H9 (cell line): ENCODE measurements around the gene OMP. TPM values are rescaled to one million over a fixed set of nuclear protein-coding genes. Genes with fewer than 3 reads are reported as not detected.

ENCODE experiments used
- DNase-seq: peaks from one replicate; pipeline ENCODE4 v3.0.0-alpha.2; 2017
- H2AFZ ChIP-seq: one replicate; pipeline ENCODE4 v1.6.1; 2013; ENCODE audit warnings: mild to moderate bottlenecking, low read length, control low read depth, moderate library complexity
- H2AK5ac ChIP-seq: 2 replicates; pipeline ENCODE4 v1.6.1; 2013; ENCODE audit warnings: low read length, control low read depth, mixed read lengths; ENCODE audit not compliant: insufficient read length
- H2BK120ac ChIP-seq: one replicate; pipeline ENCODE4 v1.6.1; 2013; ENCODE audit warnings: low read depth, mild to moderate bottlenecking, low read length, control low read depth, inconsistent platforms; ENCODE audit not compliant: poor library complexity, severe bottlenecking
- H2BK12ac ChIP-seq: 2 replicates; pipeline ENCODE4 v1.6.1; 2013; ENCODE audit warnings: low read length, control low read depth, mixed read lengths, low read depth; ENCODE audit not compliant: insufficient read length
- H2BK15ac ChIP-seq: 2 replicates; pipeline ENCODE4 v1.6.1; 2013; ENCODE audit warnings: low read depth, low read length, control low read depth
- H2BK20ac ChIP-seq: one replicate; pipeline ENCODE4 v1.6.1; 2013; ENCODE audit warnings: low read depth, mild to moderate bottlenecking, low read length, control low read depth, inconsistent platforms; ENCODE audit not compliant: poor library complexity, severe bottlenecking
- H2BK5ac ChIP-seq: 2 replicates; pipeline ENCODE4 v1.6.1; 2013; ENCODE audit warnings: low read length, control low read depth, mixed read lengths; ENCODE audit not compliant: insufficient read length
- H3K14ac ChIP-seq: 2 replicates; pipeline ENCODE4 v1.6.1; 2013; ENCODE audit warnings: low read length, control low read depth; ENCODE audit not compliant: insufficient read depth
- H3K18ac ChIP-seq: 2 replicates; pipeline ENCODE4 v1.6.1; 2013; ENCODE audit warnings: low read depth, mild to moderate bottlenecking, mixed read lengths, low read length, control low read depth; ENCODE audit not compliant: insufficient read length
- H3K23ac ChIP-seq: 2 replicates; pipeline ENCODE4 v1.6.1; 2013; ENCODE audit warnings: low read length, control low read depth, mixed read lengths, low read depth; ENCODE audit not compliant: insufficient read length
- H3K23me2 ChIP-seq: 2 replicates; pipeline ENCODE4 v1.6.1; 2013; ENCODE audit warnings: low read depth, mild to moderate bottlenecking, mixed read lengths, low read length, control low read depth; ENCODE audit not compliant: insufficient read length, poor library complexity, severe bottlenecking
- H3K27ac ChIP-seq: 2 replicates; pipeline ENCODE4 v1.5.1; 2013; ENCODE audit warnings: low read length, control low read depth, mixed read lengths, low read depth; ENCODE audit not compliant: insufficient read length
- H3K27me3 ChIP-seq: 2 replicates; pipeline ENCODE4 v1.6.1; 2013; ENCODE audit warnings: low read length, control low read depth, inconsistent platforms; ENCODE audit not compliant: insufficient read depth
- H3K4ac ChIP-seq: 2 replicates; pipeline ENCODE4 v1.6.1; 2013; ENCODE audit warnings: low read depth, mild to moderate bottlenecking, control low read depth, inconsistent platforms, low read length, moderate library complexity
- H3K4me1 ChIP-seq: 2 replicates; pipeline ENCODE4 v1.6.1; 2013; ENCODE audit warnings: low read length, control low read depth, inconsistent platforms; ENCODE audit not compliant: insufficient read depth
- H3K4me2 ChIP-seq: 2 replicates; pipeline ENCODE4 v1.6.1; 2013; ENCODE audit warnings: low read length, control low read depth, mixed read lengths; ENCODE audit not compliant: insufficient read length, insufficient read depth
- H3K56ac ChIP-seq: 2 replicates; pipeline ENCODE4 v1.6.1; 2013; ENCODE audit warnings: low read depth, mild to moderate bottlenecking, mixed read lengths, low read length, control low read depth; ENCODE audit not compliant: insufficient read length
- H3K79me1 ChIP-seq: 2 replicates; pipeline ENCODE4 v1.6.1; 2013; ENCODE audit warnings: low read depth, mild to moderate bottlenecking, moderate library complexity, low read length, control low read depth, inconsistent platforms; ENCODE audit not compliant: insufficient read depth, poor library complexity, severe bottlenecking
- H3K79me2 ChIP-seq: 2 replicates; pipeline ENCODE4 v1.6.1; 2013; ENCODE audit warnings: low read length, control low read depth, inconsistent platforms; ENCODE audit not compliant: insufficient read depth
- H3K9ac ChIP-seq: 2 replicates; pipeline ENCODE4 v1.6.1; 2013; ENCODE audit warnings: low read length, control low read depth, mixed read lengths; ENCODE audit not compliant: insufficient read length; ENCODE audit errors: extremely low read depth
- H3K9me3 ChIP-seq: one replicate; pipeline ENCODE4 v1.6.1; 2013; ENCODE audit warnings: low read depth, low read length, inconsistent platforms; ENCODE audit not compliant: control insufficient read depth
- H3T11ph ChIP-seq: one replicate; pipeline ENCODE4 v1.6.1; 2013; ENCODE audit warnings: mild to moderate bottlenecking, low read length, control low read depth, inconsistent platforms
- H4K20me1 ChIP-seq: one replicate; pipeline ENCODE4 v1.6.1; 2013; ENCODE audit not compliant: control insufficient read depth, insufficient read length, insufficient read depth
- H4K5ac ChIP-seq: 2 replicates; pipeline ENCODE4 v1.6.1; 2013; ENCODE audit warnings: low read depth, mild to moderate bottlenecking, mixed read lengths, low read length, control low read depth; ENCODE audit not compliant: insufficient read length
- H4K8ac ChIP-seq: replicated peaks from 2 replicates; pipeline ENCODE4 v1.6.1; 2013; ENCODE audit warnings: low read length, control low read depth, mixed read lengths, low read depth; ENCODE audit not compliant: insufficient read length
- H4K91ac ChIP-seq: 2 replicates; pipeline ENCODE4 v1.6.1; 2013; ENCODE audit warnings: low read depth, mild to moderate bottlenecking, moderate library complexity, mixed read lengths, low read length, control low read depth; ENCODE audit not compliant: insufficient read length
- H3K27ac Mint-ChIP-seq, 3 experiments: 2 replicates in 2 of 3; 3 replicates in 1 of 3; pipeline ENCODE4 v1.8.0; 2020 to 2021; ENCODE audit warnings: mixed read lengths in 3 of 3, mild to moderate bottlenecking in 1 of 3, moderate library complexity in 1 of 3
- H3K27me3 Mint-ChIP-seq: 2 replicates; pipeline ENCODE4 v1.8.0; 2021; ENCODE audit warnings: low read depth, mild to moderate bottlenecking, moderate library complexity, mixed read lengths
- H3K36me3 Mint-ChIP-seq, 3 experiments: 2 replicates in 2 of 3; 3 replicates in 1 of 3; pipeline ENCODE4 v1.8.0; 2020 to 2021; ENCODE audit warnings: low read depth in 3 of 3, mixed read lengths in 3 of 3; ENCODE audit not compliant: insufficient read depth in 1 of 3
- H3K4me1 Mint-ChIP-seq, 2 experiments: 2 replicates each; pipeline ENCODE4 v1.8.0; 2020; ENCODE audit warnings: mixed read lengths in 2 of 2
- H3K4me3 Mint-ChIP-seq, 2 experiments: 2 replicates in 1 of 2; 3 replicates in 1 of 2; pipeline ENCODE4 v1.8.0; 2020 to 2021; ENCODE audit warnings: mild to moderate bottlenecking in 2 of 2, mixed read lengths in 2 of 2, moderate library complexity in 1 of 2
- H3K9me3 Mint-ChIP-seq, 2 experiments: 2 replicates in 1 of 2; 3 replicates in 1 of 2; pipeline ENCODE4 v1.8.0; 2020; ENCODE audit warnings: mild to moderate bottlenecking in 2 of 2, mixed read lengths in 2 of 2, moderate library complexity in 1 of 2
- WGBS: extraction: QIAGEN DNeasy Blood & Tissue Kit; methylation state at CpG from one replicate; pipeline ENCODE4 v1.1.7; 2013; ENCODE audit warnings: missing lambda C conversion rate, low lambda C conversion rate, mixed read lengths; ENCODE audit not compliant: insufficient read length; ENCODE audit errors: extremely low coverage; 5-methylcytosine and 5-hydroxymethylcytosine counted together
- total RNA-seq: library from RNA; stranded (reverse); gene quantifications from 2 replicates; pipeline ENCODE4 v1.2.1, GENCODE V29; 2021
- TF ChIP-seq, protein P1 (sequence below): fragments of 200-600 bp; sonication (generic); conservative IDR thresholded peaks from 3 replicates; pipeline ENCODE4 v1.8.0; 2021; ENCODE audit warnings: antibody characterized with exemption, mild to moderate bottlenecking

OMP gene
- total RNA-seq, 1 experiment from 2014 or later = not detected

- H3K18ac ChIP-seq = no peak overlapping the region
- no peak overlapping the region for H2AFZ ChIP-seq
- no peak overlapping the region for H3K56ac ChIP-seq
- no peak overlapping the region for H2BK15ac ChIP-seq
- H3K27me3 ChIP-seq = no peaks in the 10 kb centered on the region
- H3K14ac ChIP-seq = no peak overlapping the region; the same call in 1 of the 2 replicates
- H3K9me3 ChIP-seq = no peaks in the 10 kb centered on the region
- H4K5ac ChIP-seq = no peak overlapping the region
- H4K8ac ChIP-seq = no peak overlapping the region
- Mint-ChIP-seq H3K4me3 (no peak overlapping the region), H3K27me3 (no peaks in the 10 kb centered on the region), H3K4me1 (peaks cover 6 to 8% of the 10 kb centered on the region in 2 experiments), H3K36me3 (peaks cover 0 to 3% (median 0%) of the 10 kb centered on the region in 3 experiments; a peak in 6 of 7 replicates), H3K27ac (peak overlapping the region; percentile 65 to 77 (median 76); a peak in 5 of 7 replicates), H3K9me3 (peaks cover 10 to 11% of the 10 kb centered on the region in 2 experiments; a peak in 4 of 5 replicates)
- no peaks in the 10 kb centered on the region for H4K20me1 ChIP-seq
- no peak overlapping the region for H2BK12ac ChIP-seq
- no peak overlapping the region for H3K9ac ChIP-seq
- no peak overlapping the region for H3K23ac ChIP-seq
- no peaks in the 10 kb centered on the region for H3K23me2 ChIP-seq
- no peak overlapping the region for H3T11ph ChIP-seq
- H3K79me2 ChIP-seq = no peaks in the 10 kb centered on the region
- no peak overlapping the region for H2BK120ac ChIP-seq
- H3K4me2 ChIP-seq = no peak overlapping the region
- H2AK5ac ChIP-seq = no peak overlapping the region
- H4K91ac ChIP-seq = no peak overlapping the region
- no peak overlapping the region for H3K4ac ChIP-seq
- H3K79me1 ChIP-seq = no peaks in the 10 kb centered on the region
- H3K4me1 ChIP-seq = no peaks in the 10 kb centered on the region
- DNase-seq = no peak
- TF ChIP-seq, protein P1, sequence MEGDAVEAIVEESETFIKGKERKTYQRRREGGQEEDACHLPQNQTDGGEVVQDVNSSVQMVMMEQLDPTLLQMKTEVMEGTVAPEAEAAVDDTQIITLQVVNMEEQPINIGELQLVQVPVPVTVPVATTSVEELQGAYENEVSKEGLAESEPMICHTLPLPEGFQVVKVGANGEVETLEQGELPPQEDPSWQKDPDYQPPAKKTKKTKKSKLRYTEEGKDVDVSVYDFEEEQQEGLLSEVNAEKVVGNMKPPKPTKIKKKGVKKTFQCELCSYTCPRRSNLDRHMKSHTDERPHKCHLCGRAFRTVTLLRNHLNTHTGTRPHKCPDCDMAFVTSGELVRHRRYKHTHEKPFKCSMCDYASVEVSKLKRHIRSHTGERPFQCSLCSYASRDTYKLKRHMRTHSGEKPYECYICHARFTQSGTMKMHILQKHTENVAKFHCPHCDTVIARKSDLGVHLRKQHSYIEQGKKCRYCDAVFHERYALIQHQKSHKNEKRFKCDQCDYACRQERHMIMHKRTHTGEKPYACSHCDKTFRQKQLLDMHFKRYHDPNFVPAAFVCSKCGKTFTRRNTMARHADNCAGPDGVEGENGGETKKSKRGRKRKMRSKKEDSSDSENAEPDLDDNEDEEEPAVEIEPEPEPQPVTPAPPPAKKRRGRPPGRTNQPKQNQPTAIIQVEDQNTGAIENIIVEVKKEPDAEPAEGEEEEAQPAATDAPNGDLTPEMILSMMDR = no peak
- no peak overlapping the region for H2BK20ac ChIP-seq
- H2BK5ac ChIP-seq = no peak overlapping the region
- no CpG with 5 or more reads among the region's 11 CpGs for WGBS
- no peak overlapping the region for H3K27ac ChIP-seq
These were observed 20.4 kb upstream of the OMP start for GRCh38 chr11:77081976-77082836.
